ENCODE measurements around the gene TBXAS1. TPM values are rescaled to one million over a fixed set of nuclear protein-coding genes. Genes with fewer than 3 reads are reported as not detected.
A peak's percentile ranks its signal among the peaks of the same experiment; 100 is the strongest.
"Not testable (repeated sequence)": the region's sequence is repeated elsewhere in the genome, so short reads cannot be mapped to it uniquely, and the experiment has no call there.

TBXAS1 gene
- total RNA-seq, 1 donor from 2014 or later: 35.5 TPM

- DNase-seq (ENCODE audit: low read depth): no peak
Observed at GRCh38 chr7:139893461-139893860, 64.4 kb downstream of the TBXAS1 start.

- no peak for DNase-seq (ENCODE audit: low read depth)
Observed at GRCh38 chr7:139893999-139894398, 64.9 kb downstream of the TBXAS1 start.

- DNase-seq (ENCODE audit: low read depth): peak; percentile 65
Observed at GRCh38 chr7:139895141-139895829, 66.2 kb downstream of the TBXAS1 start.

- no peak for DNase-seq (ENCODE audit: low read depth)
Observed at GRCh38 chr7:139896288-139896687, 67.2 kb downstream of the TBXAS1 start.

GRCh38 chr7:139896831-139897230 lies 67.8 kb downstream of the TBXAS1 start:
- no peak for DNase-seq (ENCODE audit: low read depth)

- DNase-seq (ENCODE audit: low read depth): peak; percentile 54
Observed at GRCh38 chr7:139897422-139898090, 68.5 kb downstream of the TBXAS1 start.

GRCh38 chr7:139898483-139898882 lies 69.4 kb downstream of the TBXAS1 start:
- DNase-seq (ENCODE audit: low read depth): no peak

GRCh38 chr7:139899328-139899955 lies 70.4 kb downstream of the TBXAS1 start:
- DNase-seq (ENCODE audit: low read depth): peak; percentile 97

GRCh38 chr7:139900326-139900725 lies 71.3 kb downstream of the TBXAS1 start:
- no peak for DNase-seq (ENCODE audit: low read depth)

- DNase-seq (ENCODE audit: low read depth): no peak
Observed at GRCh38 chr7:139901056-139901795, 72.2 kb downstream of the TBXAS1 start.

- no peak for DNase-seq (ENCODE audit: low read depth)
Observed at GRCh38 chr7:139901901-139902300, 72.8 kb downstream of the TBXAS1 start.

- DNase-seq (ENCODE audit: low read depth): no peak
Observed at GRCh38 chr7:139902436-139903102, 73.5 kb downstream of the TBXAS1 start.

GRCh38 chr7:139903103-139903477 lies 74.0 kb downstream of the TBXAS1 start:
- not testable (repeated sequence) for DNase-seq (ENCODE audit: low read depth)

- no peak for DNase-seq (ENCODE audit: low read depth)
Observed at GRCh38 chr7:139906879-139907278, 77.8 kb downstream of the TBXAS1 start.

GRCh38 chr7:139908792-139909191 lies 79.7 kb downstream of the TBXAS1 start:
- no peak for DNase-seq (ENCODE audit: low read depth)

- DNase-seq (ENCODE audit: low read depth): no peak
Observed at GRCh38 chr7:139909379-139910050, 80.5 kb downstream of the TBXAS1 start.

GRCh38 chr7:139913021-139913844 lies 84.2 kb downstream of the TBXAS1 start:
- no peak for DNase-seq (ENCODE audit: low read depth)

GRCh38 chr7:139913845-139914135 lies 84.7 kb downstream of the TBXAS1 start:
- no peak for DNase-seq (ENCODE audit: low read depth)

- no peak for DNase-seq (ENCODE audit: low read depth)
Observed at GRCh38 chr7:139914306-139915267, 85.5 kb downstream of the TBXAS1 start.

Data from renal cortical epithelial cell (primary cell).